Lower lobe of right lung (tissue), 2 donors: ENCODE measurements around the gene ALPG. TPM values are rescaled to one million over a fixed set of nuclear protein-coding genes. Genes with fewer than 3 reads are reported as not detected.
"Not testable (repeated sequence)": the region's sequence is repeated elsewhere in the genome, so short reads cannot be mapped to it uniquely, and the experiment has no call there.

Source experiments
- ATAC-seq, 2 donors: fragments of 200-7000 bp; cut with Tn5 transposase; one replicate each; pipeline ENCODE4 v1.9.1; 2020 to 2022; ENCODE audit warnings: mild to moderate bottlenecking in 2 of 2, moderate library complexity in 2 of 2
- DNase-seq: peaks from one replicate; pipeline ENCODE4 v3.0.0-alpha.2; 2020
- H3K27ac ChIP-seq: fragments of 200-600 bp; one replicate; pipeline ENCODE4 v1.8.0; 2022
- H3K27me3 ChIP-seq: fragments of 200-600 bp; one replicate; pipeline ENCODE4 v1.8.0; 2022; ENCODE audit warnings: low read depth
- H3K36me3 ChIP-seq: fragments of 200-600 bp; one replicate; pipeline ENCODE4 v1.8.0; 2022; ENCODE audit warnings: mild to moderate bottlenecking
- H3K4me1 ChIP-seq: fragments of 200-600 bp; one replicate; pipeline ENCODE4 v1.8.0; 2022
- H3K4me3 ChIP-seq: fragments of 200-600 bp; one replicate; pipeline ENCODE4 v1.8.0; 2022; ENCODE audit warnings: mild to moderate bottlenecking
- H3K9me3 ChIP-seq: fragments of 200-600 bp; one replicate; pipeline ENCODE4 v1.8.0; 2022
- intact Hi-C: fragments of 100-400 bp; cut with DNase I; formaldehyde crosslinking; loops from one replicate; pipeline ENCODE4 v1.11.0; 2022
- total RNA-seq: library from RNA; stranded (reverse); fragmentation: NEBNext Ultra II Directional; extraction: Animal tissue kit (Norgen Biotek cat#: 25700); gene quantifications from one replicate; pipeline ENCODE4 v1.2.1, GENCODE V29; 2021
- TF ChIP-seq, protein P1 (sequence below): fragments of 200-600 bp; IDR thresholded peaks from one replicate; pipeline ENCODE4 v1.8.0; 2022; ENCODE audit warnings: antibody characterized with exemption, mild to moderate bottlenecking
- donor health status: DM: no; HTN: yes; CAD: no; lungs with severe emphysema.

The ALPG gene
- total RNA-seq, 1 donor from 2014 or later: 0.53 TPM

DNA sequence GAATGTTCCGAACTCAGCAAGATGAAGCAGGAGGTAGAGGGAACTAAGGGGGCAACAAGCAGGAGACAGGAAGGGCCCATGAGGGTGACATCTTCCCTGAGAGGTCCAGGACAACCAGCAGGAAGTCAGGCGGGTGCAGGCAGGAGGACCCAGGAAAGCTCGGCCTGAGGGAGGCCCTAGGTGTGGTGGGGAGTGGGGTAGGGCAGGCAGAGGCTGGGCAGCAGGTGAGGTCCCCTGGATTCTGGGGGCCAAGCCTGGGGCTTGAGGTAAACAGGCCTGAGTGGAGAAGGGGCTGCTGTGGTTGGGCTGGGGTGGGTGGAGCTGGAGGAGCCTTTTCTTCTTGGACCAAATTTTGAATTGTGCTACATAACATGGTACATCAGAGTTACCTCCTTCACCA, 4.1 kb upstream of the ALPG start:
- intact Hi-C loops: no loop called here
- no peaks in the 10 kb centered on the region for H3K4me1 ChIP-seq
- no peak overlapping the region for H3K4me3 ChIP-seq
- DNase-seq: peak; percentile 15
- H3K9me3 ChIP-seq: no peaks in the 10 kb centered on the region
- H3K27me3 ChIP-seq: no peaks in the 10 kb centered on the region
- TF ChIP-seq, protein P1, sequence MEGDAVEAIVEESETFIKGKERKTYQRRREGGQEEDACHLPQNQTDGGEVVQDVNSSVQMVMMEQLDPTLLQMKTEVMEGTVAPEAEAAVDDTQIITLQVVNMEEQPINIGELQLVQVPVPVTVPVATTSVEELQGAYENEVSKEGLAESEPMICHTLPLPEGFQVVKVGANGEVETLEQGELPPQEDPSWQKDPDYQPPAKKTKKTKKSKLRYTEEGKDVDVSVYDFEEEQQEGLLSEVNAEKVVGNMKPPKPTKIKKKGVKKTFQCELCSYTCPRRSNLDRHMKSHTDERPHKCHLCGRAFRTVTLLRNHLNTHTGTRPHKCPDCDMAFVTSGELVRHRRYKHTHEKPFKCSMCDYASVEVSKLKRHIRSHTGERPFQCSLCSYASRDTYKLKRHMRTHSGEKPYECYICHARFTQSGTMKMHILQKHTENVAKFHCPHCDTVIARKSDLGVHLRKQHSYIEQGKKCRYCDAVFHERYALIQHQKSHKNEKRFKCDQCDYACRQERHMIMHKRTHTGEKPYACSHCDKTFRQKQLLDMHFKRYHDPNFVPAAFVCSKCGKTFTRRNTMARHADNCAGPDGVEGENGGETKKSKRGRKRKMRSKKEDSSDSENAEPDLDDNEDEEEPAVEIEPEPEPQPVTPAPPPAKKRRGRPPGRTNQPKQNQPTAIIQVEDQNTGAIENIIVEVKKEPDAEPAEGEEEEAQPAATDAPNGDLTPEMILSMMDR: no peak
- no peaks in the 10 kb centered on the region for H3K36me3 ChIP-seq
- H3K27ac ChIP-seq: no peak overlapping the region
- ATAC-seq: no peak

DNA sequence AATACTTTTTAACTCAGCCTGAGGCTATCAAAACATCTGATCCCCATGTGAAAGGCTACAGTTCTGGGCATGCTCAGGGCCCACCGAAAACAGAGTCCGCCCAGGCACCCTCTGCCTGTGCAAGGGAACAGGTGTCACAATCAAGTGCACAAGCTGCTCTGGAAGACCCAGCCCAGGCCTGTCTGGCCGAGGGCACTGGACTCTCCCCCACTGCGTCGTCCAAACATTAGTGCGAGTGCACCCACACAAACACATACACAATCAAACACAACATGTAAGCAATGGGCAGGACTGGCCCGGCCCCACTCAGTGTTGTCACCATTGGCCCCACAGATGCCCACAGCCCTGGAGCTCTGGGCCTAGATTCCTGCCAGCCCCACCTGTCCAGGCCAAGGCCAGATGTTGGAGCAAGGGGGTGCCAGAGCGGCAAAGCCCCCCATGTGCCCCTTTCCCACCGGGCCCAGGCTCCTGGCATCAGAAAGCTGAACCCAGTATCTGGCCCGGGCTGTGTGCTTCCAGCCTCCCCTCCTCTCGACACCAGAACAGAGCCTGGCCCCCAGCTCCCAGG, 617 bp upstream of the ALPG start:
- no peaks in the 10 kb centered on the region for H3K9me3 ChIP-seq
- peak; percentile 20 for DNase-seq
- no peak for ATAC-seq
- TF ChIP-seq, protein P1: no peak
- H3K4me3 ChIP-seq: no peak overlapping the region
- no peaks in the 10 kb centered on the region for H3K4me1 ChIP-seq
- intact Hi-C loops: no loop called here
- no peak overlapping the region for H3K27ac ChIP-seq
- peaks cover 12% of the 10 kb centered on the region for H3K27me3 ChIP-seq
- H3K36me3 ChIP-seq: no peaks in the 10 kb centered on the region

DNA sequence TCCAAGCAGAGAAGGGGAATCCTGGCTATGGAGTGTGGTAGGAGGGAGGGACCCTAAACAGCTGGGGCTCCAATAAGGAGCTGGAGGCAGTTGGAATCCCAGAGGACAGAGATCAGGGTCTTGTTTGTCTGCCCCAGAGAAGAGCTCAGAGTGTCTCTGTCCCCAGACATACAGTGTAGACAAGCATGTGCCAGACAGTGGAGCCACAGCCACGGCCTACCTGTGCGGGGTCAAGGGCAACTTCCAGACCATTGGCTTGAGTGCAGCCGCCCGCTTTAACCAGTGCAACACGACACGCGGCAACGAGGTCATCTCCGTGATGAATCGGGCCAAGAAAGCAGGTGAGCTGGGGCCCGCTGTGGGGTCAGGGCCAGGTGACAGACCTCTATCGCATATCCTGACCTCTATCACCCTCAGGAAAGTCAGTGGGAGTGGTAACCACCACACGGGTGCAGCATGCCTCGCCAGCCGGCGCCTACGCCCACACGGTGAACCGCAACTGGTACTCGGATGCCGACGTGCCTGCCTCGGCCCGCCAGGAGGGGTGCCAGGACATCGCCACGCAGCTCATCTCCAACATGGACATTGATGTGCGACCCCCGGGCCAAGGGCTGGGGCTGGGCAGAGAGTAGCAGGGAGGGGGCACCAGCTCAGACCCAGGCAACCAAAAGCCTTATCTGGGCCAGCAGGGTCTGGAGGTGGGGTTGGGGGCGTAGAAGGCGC, 945 bp downstream of the ALPG start:
- not testable (repeated sequence) for ATAC-seq, H3K4me3 ChIP-seq

DNA sequence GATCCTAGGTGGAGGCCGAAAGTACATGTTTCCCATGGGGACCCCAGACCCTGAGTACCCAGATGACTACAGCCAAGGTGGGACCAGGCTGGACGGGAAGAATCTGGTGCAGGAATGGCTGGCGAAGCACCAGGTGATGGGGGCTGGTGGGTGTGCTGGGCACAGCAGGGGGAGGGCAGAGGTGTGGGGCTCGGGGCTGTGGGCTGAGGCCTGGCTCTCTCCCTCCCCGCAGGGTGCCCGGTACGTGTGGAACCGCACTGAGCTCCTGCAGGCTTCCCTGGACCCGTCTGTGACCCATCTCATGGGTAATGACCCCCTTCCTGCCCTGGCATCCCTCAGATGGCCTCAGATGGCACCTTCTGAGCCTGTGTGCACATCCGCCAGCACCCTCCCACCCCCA, 1.6 kb downstream of the ALPG start:
- H3K36me3 ChIP-seq, H3K4me3 ChIP-seq, ATAC-seq, H3K27ac ChIP-seq, H3K9me3 ChIP-seq, H3K4me1 ChIP-seq, intact Hi-C loops: not testable (repeated sequence)
- H3K27me3 ChIP-seq: peaks cover 12% of the 10 kb centered on the region
- DNase-seq: peak; percentile 30

More for the DNA sequence above, 945 bp downstream of the ALPG start:
- H3K9me3 ChIP-seq, intact Hi-C loops, H3K36me3 ChIP-seq, H3K4me1 ChIP-seq, H3K27ac ChIP-seq: not testable (repeated sequence)
- DNase-seq: peak; percentile 44
- H3K27me3 ChIP-seq: peaks cover 12% of the 10 kb centered on the region

DNA sequence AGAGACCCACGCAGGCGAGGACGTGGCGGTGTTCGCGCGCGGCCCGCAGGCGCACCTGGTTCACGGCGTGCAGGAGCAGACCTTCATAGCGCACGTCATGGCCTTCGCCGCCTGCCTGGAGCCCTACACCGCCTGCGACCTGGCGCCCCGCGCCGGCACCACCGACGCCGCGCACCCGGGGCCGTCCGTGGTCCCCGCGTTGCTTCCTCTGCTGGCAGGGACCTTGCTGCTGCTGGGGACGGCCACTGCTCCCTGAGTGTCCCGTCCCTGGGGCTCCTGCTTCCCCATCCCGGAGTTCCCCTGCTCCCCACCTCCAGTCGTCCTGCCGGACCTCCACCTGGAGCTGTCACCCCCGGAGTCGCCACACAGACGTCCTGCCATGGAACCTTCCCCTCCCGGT, 3.0 kb downstream of the ALPG start:
- peaks cover 12% of the 10 kb centered on the region for H3K27me3 ChIP-seq
- H3K9me3 ChIP-seq, H3K4me1 ChIP-seq, H3K4me3 ChIP-seq, H3K36me3 ChIP-seq, H3K27ac ChIP-seq, intact Hi-C loops: not testable (repeated sequence)
- ATAC-seq (peak; percentile 7 to 29), DNase-seq (peak; percentile 10)

DNA sequence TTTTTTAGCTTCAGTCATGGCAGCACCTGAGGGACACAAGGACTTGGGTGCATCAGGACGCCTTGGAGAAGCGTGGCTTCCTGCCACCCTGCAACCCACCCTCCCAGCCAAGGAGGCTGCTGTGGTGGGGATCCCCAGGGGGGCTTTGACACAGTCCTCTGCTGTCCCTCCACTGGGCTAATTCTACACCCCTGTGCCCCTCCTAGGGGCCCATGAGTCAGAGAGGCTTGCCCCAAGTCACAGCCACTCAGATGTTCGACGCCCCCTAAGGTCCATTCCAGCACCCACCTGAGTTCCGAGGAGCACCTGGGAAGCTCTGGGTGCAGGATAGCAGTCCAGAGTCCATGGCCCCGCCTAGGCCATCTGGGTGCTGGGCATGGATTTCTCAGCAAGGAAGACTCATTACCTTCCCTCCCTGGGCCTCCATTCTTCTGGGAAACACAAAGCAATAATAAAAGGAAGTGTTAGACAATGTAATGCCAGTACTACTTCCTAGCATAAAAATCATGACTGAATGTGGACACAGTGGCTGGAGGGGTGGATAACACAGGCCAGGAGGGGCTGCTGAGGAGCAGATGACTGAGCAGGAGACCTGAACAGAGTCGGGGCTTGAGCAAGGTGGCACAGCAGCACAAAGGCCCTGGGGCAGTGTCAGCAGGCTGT, 3.7 kb downstream of the ALPG start:
- ATAC-seq: no peak
- no peak for DNase-seq
- H3K27me3 ChIP-seq: peaks cover 12% of the 10 kb centered on the region
- intact Hi-C loops: no loop called here
- TF ChIP-seq, protein P1: no peak
- no peak overlapping the region for H3K27ac ChIP-seq
- H3K9me3 ChIP-seq: no peaks in the 10 kb centered on the region
- no peaks in the 10 kb centered on the region for H3K36me3 ChIP-seq
- H3K4me3 ChIP-seq: no peak overlapping the region
- no peaks in the 10 kb centered on the region for H3K4me1 ChIP-seq
